K562 (cell line): ENCODE data around the gene ZNF135.

ENCODE experiments used
- CEBPB ChIP-seq: fragments of 450-650 bp; IDR thresholded peaks from 2 replicates; pipeline ENCODE4 v1.6.1; 2016; ENCODE audit warnings: missing genetic modification characterization, missing compliant biosample characterization
- CTCF ChIP-seq, 3 experiments: IDR thresholded peaks in 2 of 3; conservative IDR thresholded peaks in 1 of 3; 2 replicates each; pipeline ENCODE4 v1.5.1; 2011 to 2012; ENCODE audit warnings: low read length in 3 of 3, mild to moderate bottlenecking in 3 of 3, control low read depth in 2 of 3, improper control_type of control experiment in 1 of 3, inconsistent platforms in 1 of 3, low read depth in 1 of 3, mixed read lengths in 1 of 3, moderate library complexity in 1 of 3; ENCODE audit not compliant: insufficient read depth in 2 of 3
- FOXK2 ChIP-seq, 2 experiments: fragments of 450-650 bp; IDR thresholded peaks in 1 of 2; conservative IDR thresholded peaks in 1 of 2; 2 replicates each; pipeline ENCODE4 v1.6.1; 2016; ENCODE audit warnings: low read depth in 2 of 2, mild to moderate bottlenecking in 1 of 2
- TAF9B ChIP-seq: fragments of 450-650 bp; IDR thresholded peaks from 2 replicates; pipeline ENCODE4 v1.6.1; 2018; ENCODE audit warnings: mild to moderate bottlenecking; ENCODE audit not compliant: partially characterized antibody
- ZBTB34 ChIP-seq: fragments of 250-450 bp; sonication (Bioruptor Pico); IDR thresholded peaks from 2 replicates; pipeline ENCODE4 v1.8.0; 2021; ENCODE audit warnings: mild to moderate bottlenecking, moderate library complexity
- ZBTB9 ChIP-seq: fragments of 450-650 bp; formaldehyde crosslinking; IDR thresholded peaks from 2 replicates; pipeline ENCODE4 v1.4.0; 2020; ENCODE audit warnings: mild to moderate bottlenecking, moderate library complexity

- TF ChIP-seq ZBTB9 (CRISPR knock-in tag) = no peak
- TF ChIP-seq TAF9B = no peak
- no peak for TF ChIP-seq CEBPB
- no peak for TF ChIP-seq ZBTB34 (CRISPR knock-in tag)
- TF ChIP-seq CTCF (IDR thresholded peaks at IDR 0.05 in 2 of 3, conservative IDR thresholded peaks at IDR 0.05 in 1 of 3; ENCODE audit: insufficient read depth in 2 of 3, low read depth in 1 of 3, low read length in 3 of 3) = no peak
- TF ChIP-seq FOXK2 (conservative IDR thresholded peaks at IDR 0.05 in 1 of 2, IDR thresholded peaks at IDR 0.05 in 1 of 2; ENCODE audit: low read depth in 2 of 2) = no peak
Measured at GRCh38 chr19:58086825-58087710, 28.0 kb downstream of the ZNF135 start.
